SK-N-SH treated with all-trans-retinoic acid at 6 μM for 48 hours (cell line): ENCODE results near the gene ADGRG1.

ENCODE experiments used
- ATAC-seq: fragments of 200-7000 bp; cut with Tn5 transposase; 3 replicates; pipeline ENCODE4 v1.9.1; 2020; ENCODE audit warnings: mild to moderate bottlenecking, moderate library complexity
- ARNTL ChIP-seq: fragments of 450-650 bp; formaldehyde crosslinking; IDR thresholded peaks from 2 replicates; pipeline ENCODE4 v1.5.0; 2020; ENCODE audit warnings: low read depth, mild to moderate bottlenecking, moderate library complexity, borderline replicate concordance
- BACH2 ChIP-seq: fragments of 250-450 bp; sonication (Bioruptor Pico); IDR thresholded peaks from 2 replicates; pipeline ENCODE4 v1.9.0; 2021; ENCODE audit warnings: mild to moderate bottlenecking, borderline replicate concordance
- CSDC2 ChIP-seq: fragments of 250-450 bp; sonication (Bioruptor Pico); IDR thresholded peaks from 2 replicates; pipeline ENCODE4 v1.5.0; 2020; ENCODE audit warnings: mild to moderate bottlenecking, moderate library complexity
- ESRRG ChIP-seq: fragments of 250-450 bp; sonication (Bioruptor Pico); IDR thresholded peaks from 2 replicates; pipeline ENCODE4 v1.6.1; 2021; ENCODE audit warnings: mild to moderate bottlenecking
- GLIS3 ChIP-seq: fragments of 250-450 bp; sonication (Bioruptor Pico); IDR thresholded peaks from 2 replicates; pipeline ENCODE4 v1.5.0; 2020; ENCODE audit warnings: mild to moderate bottlenecking, moderate library complexity
- ISL1 ChIP-seq: fragments of 250-450 bp; sonication (Bioruptor Pico); IDR thresholded peaks from 2 replicates; pipeline ENCODE4 v2.1.2; 2022; ENCODE audit warnings: mild to moderate bottlenecking, moderate library complexity
- OSR1 ChIP-seq: fragments of 250-450 bp; sonication (Bioruptor Pico); IDR thresholded peaks from 2 replicates; pipeline ENCODE4 v1.8.0; 2022; ENCODE audit warnings: moderate library complexity, mild to moderate bottlenecking, inconsistent platforms
- PPARA ChIP-seq: fragments of 250-450 bp; sonication (Bioruptor Pico); IDR thresholded peaks from 2 replicates; pipeline ENCODE4 v1.5.0; 2020; ENCODE audit warnings: mild to moderate bottlenecking, borderline replicate concordance
- RARB ChIP-seq: fragments of 250-450 bp; sonication (Bioruptor Pico); IDR thresholded peaks from 2 replicates; pipeline ENCODE4 v1.8.0; 2021; ENCODE audit warnings: mild to moderate bottlenecking, moderate library complexity
- SNAI2 ChIP-seq: fragments of 250-450 bp; sonication (Bioruptor Pico); IDR thresholded peaks from 2 replicates; pipeline ENCODE4 v1.5.0; 2020; ENCODE audit warnings: mild to moderate bottlenecking, moderate library complexity
- TOX ChIP-seq: fragments of 250-450 bp; sonication (Bioruptor Pico); IDR thresholded peaks from 2 replicates; pipeline ENCODE4 v1.8.0; 2021; ENCODE audit warnings: mild to moderate bottlenecking, moderate library complexity, borderline replicate concordance
- ZC3H10 ChIP-seq: fragments of 250-450 bp; sonication (Bioruptor Pico); IDR thresholded peaks from 2 replicates; pipeline ENCODE4 v1.5.1; 2021; ENCODE audit warnings: mild to moderate bottlenecking, moderate library complexity
- ZFP3 ChIP-seq: fragments of 250-450 bp; sonication (Bioruptor Pico); IDR thresholded peaks from 2 replicates; pipeline ENCODE4 v1.5.0; 2020; ENCODE audit warnings: mild to moderate bottlenecking, moderate library complexity
- ZFP30 ChIP-seq: fragments of 450-650 bp; formaldehyde crosslinking; IDR thresholded peaks from 2 replicates; pipeline ENCODE4 v1.5.0; 2022; ENCODE audit warnings: mild to moderate bottlenecking, moderate library complexity
- ZNF70 ChIP-seq: fragments of 450-650 bp; formaldehyde crosslinking; IDR thresholded peaks from 2 replicates; pipeline ENCODE4 v1.5.0; 2020; ENCODE audit warnings: mild to moderate bottlenecking, moderate library complexity
- ZNF8 ChIP-seq: fragments of 450-650 bp; formaldehyde crosslinking; IDR thresholded peaks from 2 replicates; pipeline ENCODE4 v1.5.0; 2020; ENCODE audit warnings: mild to moderate bottlenecking, moderate library complexity
- TF ChIP-seq, protein P1 (sequence below): fragments of 250-450 bp; sonication (Bioruptor Pico); IDR thresholded peaks from 2 replicates; pipeline ENCODE4 v1.5.0; 2020; ENCODE audit warnings: mild to moderate bottlenecking, moderate library complexity
- TF ChIP-seq, protein P2 (sequence below): fragments of 250-450 bp; sonication (Bioruptor Pico); IDR thresholded peaks from 2 replicates; pipeline ENCODE4 v1.8.0; 2020; ENCODE audit warnings: mild to moderate bottlenecking, moderate library complexity, borderline replicate concordance
- TF ChIP-seq, protein P3 (sequence below): fragments of 250-450 bp; sonication (Bioruptor Pico); IDR thresholded peaks from 2 replicates; pipeline ENCODE4 v1.8.0; 2021; ENCODE audit warnings: low read depth, mild to moderate bottlenecking, moderate library complexity, borderline replicate concordance
- TF ChIP-seq, protein P4 (sequence below): fragments of 250-450 bp; sonication (Bioruptor Pico); IDR thresholded peaks from 2 replicates; pipeline ENCODE4 v1.5.1; 2021; ENCODE audit warnings: mild to moderate bottlenecking, moderate library complexity
- TF ChIP-seq, protein P5 (sequence below): fragments of 250-450 bp; sonication (Bioruptor Pico); IDR thresholded peaks from 2 replicates; pipeline ENCODE4 v1.5.1; 2020; ENCODE audit warnings: low read depth, mild to moderate bottlenecking, moderate library complexity

ADGRG1 gene

DNA sequence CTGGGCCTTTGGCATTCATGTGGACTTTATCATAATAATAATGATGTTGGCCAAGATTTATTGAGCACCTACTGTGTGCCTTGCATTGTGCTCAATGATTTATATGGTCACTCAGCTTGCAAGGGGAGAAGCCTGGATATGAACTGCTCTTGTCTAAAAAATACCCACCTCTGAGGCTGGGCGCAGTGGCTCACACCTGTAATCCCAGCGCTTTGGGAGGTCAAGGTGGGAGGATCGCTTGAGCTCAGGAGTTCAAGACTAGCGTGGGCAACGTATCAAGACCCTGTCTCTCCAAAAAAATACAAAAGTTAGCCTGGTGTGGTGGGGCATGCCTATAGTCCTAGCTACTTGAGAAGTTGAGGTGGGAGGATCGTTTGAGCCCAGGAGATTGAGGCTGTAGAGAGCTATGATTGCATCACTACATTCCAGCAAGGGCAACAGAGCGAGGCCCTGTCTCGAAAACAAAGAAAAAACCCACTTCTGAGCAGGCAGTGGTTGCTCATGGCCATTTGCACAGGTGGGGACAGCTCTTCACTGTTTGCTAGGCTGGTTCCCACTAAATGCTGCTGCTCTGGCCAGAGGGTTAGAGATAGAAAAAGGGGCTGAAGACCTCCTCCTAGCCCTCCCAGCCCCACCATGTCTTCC lies 4.3 kb upstream of the ADGRG1 start:
- no peak for TF ChIP-seq ZNF70
- TF ChIP-seq GLIS3 (CRISPR knock-in tag) = no peak
- no peak for TF ChIP-seq CSDC2
- TF ChIP-seq ZFP3 (CRISPR knock-in tag) = no peak
- no peak for TF ChIP-seq ZFP30
- TF ChIP-seq ESRRG = no peak
- no peak for TF ChIP-seq ISL1 (CRISPR knock-in tag)
- ATAC-seq = no peak

DNA sequence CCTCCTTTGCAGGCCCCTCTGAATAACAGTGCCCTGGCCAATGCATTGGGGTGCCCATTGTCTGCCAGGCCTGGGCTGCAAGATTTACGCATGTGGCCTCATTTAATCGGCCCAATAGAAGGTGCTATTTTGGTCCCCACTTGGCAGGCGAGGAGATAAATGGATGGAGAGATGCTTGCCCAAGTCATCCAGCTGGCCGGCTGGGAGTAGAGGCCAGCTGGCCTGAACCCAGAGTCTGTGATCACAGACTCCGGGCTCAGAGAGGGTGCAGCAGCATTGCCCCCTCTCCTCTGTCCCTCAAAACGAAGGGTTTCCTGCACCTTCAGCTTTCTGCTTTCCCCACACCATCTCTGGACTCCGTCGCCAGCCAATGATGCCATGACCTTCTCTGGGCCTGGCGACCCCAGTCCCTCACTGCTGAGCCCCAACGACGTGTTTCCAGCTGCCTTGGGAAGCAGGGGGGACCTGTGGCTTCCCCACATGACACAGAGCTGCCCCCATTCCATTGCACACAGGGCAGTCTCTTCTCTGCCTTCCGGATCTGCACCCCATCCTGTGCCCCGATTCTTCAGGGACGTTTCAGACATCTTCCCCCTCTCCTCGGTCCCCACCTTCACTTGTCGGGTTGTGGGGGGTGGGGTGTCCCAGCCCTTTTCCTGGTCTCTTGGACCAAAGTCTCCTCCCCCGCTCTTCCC lies 3.5 kb upstream of the ADGRG1 start:
- no peak for ATAC-seq
- no peak for TF ChIP-seq ZNF8 (CRISPR knock-in tag)
- TF ChIP-seq ZNF70 = no peak
- TF ChIP-seq, protein P1, sequence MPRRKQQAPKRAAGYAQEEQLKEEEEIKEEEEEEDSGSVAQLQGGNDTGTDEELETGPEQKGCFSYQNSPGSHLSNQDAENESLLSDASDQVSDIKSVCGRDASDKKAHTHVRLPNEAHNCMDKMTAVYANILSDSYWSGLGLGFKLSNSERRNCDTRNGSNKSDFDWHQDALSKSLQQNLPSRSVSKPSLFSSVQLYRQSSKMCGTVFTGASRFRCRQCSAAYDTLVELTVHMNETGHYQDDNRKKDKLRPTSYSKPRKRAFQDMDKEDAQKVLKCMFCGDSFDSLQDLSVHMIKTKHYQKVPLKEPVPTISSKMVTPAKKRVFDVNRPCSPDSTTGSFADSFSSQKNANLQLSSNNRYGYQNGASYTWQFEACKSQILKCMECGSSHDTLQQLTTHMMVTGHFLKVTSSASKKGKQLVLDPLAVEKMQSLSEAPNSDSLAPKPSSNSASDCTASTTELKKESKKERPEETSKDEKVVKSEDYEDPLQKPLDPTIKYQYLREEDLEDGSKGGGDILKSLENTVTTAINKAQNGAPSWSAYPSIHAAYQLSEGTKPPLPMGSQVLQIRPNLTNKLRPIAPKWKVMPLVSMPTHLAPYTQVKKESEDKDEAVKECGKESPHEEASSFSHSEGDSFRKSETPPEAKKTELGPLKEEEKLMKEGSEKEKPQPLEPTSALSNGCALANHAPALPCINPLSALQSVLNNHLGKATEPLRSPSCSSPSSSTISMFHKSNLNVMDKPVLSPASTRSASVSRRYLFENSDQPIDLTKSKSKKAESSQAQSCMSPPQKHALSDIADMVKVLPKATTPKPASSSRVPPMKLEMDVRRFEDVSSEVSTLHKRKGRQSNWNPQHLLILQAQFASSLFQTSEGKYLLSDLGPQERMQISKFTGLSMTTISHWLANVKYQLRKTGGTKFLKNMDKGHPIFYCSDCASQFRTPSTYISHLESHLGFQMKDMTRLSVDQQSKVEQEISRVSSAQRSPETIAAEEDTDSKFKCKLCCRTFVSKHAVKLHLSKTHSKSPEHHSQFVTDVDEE (CRISPR knock-in tag) = no peak
- TF ChIP-seq, protein P2, sequence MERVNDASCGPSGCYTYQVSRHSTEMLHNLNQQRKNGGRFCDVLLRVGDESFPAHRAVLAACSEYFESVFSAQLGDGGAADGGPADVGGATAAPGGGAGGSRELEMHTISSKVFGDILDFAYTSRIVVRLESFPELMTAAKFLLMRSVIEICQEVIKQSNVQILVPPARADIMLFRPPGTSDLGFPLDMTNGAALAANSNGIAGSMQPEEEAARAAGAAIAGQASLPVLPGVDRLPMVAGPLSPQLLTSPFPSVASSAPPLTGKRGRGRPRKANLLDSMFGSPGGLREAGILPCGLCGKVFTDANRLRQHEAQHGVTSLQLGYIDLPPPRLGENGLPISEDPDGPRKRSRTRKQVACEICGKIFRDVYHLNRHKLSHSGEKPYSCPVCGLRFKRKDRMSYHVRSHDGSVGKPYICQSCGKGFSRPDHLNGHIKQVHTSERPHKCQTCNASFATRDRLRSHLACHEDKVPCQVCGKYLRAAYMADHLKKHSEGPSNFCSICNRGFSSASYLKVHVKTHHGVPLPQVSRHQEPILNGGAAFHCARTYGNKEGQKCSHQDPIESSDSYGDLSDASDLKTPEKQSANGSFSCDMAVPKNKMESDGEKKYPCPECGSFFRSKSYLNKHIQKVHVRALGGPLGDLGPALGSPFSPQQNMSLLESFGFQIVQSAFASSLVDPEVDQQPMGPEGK (CRISPR knock-in tag) = no peak
- no peak for TF ChIP-seq TOX (CRISPR knock-in tag)
- TF ChIP-seq SNAI2 = no peak
- no peak for TF ChIP-seq ISL1 (CRISPR knock-in tag)
- TF ChIP-seq GLIS3 (CRISPR knock-in tag) = no peak
- no peak for TF ChIP-seq ESRRG
- TF ChIP-seq, protein P3, sequence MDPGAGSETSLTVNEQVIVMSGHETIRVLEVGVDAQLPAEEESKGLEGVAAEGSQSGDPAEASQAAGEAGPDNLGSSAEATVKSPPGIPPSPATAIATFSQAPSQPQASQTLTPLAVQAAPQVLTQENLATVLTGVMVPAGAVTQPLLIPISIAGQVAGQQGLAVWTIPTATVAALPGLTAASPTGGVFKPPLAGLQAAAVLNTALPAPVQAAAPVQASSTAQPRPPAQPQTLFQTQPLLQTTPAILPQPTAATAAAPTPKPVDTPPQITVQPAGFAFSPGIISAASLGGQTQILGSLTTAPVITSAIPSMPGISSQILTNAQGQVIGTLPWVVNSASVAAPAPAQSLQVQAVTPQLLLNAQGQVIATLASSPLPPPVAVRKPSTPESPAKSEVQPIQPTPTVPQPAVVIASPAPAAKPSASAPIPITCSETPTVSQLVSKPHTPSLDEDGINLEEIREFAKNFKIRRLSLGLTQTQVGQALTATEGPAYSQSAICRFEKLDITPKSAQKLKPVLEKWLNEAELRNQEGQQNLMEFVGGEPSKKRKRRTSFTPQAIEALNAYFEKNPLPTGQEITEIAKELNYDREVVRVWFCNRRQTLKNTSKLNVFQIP (CRISPR knock-in tag) = no peak
- no peak for TF ChIP-seq ARNTL (CRISPR knock-in tag)
- TF ChIP-seq ZC3H10 (CRISPR knock-in tag) = no peak
- TF ChIP-seq ZFP3 (CRISPR knock-in tag) = no peak
- TF ChIP-seq, protein P4, sequence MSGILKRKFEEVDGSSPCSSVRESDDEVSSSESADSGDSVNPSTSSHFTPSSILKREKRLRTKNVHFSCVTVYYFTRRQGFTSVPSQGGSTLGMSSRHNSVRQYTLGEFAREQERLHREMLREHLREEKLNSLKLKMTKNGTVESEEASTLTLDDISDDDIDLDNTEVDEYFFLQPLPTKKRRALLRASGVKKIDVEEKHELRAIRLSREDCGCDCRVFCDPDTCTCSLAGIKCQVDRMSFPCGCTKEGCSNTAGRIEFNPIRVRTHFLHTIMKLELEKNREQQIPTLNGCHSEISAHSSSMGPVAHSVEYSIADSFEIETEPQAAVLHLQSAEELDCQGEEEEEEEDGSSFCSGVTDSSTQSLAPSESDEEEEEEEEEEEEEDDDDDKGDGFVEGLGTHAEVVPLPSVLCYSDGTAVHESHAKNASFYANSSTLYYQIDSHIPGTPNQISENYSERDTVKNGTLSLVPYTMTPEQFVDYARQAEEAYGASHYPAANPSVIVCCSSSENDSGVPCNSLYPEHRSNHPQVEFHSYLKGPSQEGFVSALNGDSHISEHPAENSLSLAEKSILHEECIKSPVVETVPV (CRISPR knock-in tag) = no peak
- TF ChIP-seq OSR1 (CRISPR knock-in tag) = no peak
- TF ChIP-seq, protein P5, sequence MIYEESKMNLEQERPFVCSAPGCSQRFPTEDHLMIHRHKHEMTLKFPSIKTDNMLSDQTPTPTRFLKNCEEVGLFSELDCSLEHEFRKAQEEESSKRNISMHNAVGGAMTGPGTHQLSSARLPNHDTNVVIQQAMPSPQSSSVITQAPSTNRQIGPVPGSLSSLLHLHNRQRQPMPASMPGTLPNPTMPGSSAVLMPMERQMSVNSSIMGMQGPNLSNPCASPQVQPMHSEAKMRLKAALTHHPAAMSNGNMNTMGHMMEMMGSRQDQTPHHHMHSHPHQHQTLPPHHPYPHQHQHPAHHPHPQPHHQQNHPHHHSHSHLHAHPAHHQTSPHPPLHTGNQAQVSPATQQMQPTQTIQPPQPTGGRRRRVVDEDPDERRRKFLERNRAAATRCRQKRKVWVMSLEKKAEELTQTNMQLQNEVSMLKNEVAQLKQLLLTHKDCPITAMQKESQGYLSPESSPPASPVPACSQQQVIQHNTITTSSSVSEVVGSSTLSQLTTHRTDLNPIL (CRISPR knock-in tag) = no peak
- TF ChIP-seq, all 23 proteins: peak for 0

DNA sequence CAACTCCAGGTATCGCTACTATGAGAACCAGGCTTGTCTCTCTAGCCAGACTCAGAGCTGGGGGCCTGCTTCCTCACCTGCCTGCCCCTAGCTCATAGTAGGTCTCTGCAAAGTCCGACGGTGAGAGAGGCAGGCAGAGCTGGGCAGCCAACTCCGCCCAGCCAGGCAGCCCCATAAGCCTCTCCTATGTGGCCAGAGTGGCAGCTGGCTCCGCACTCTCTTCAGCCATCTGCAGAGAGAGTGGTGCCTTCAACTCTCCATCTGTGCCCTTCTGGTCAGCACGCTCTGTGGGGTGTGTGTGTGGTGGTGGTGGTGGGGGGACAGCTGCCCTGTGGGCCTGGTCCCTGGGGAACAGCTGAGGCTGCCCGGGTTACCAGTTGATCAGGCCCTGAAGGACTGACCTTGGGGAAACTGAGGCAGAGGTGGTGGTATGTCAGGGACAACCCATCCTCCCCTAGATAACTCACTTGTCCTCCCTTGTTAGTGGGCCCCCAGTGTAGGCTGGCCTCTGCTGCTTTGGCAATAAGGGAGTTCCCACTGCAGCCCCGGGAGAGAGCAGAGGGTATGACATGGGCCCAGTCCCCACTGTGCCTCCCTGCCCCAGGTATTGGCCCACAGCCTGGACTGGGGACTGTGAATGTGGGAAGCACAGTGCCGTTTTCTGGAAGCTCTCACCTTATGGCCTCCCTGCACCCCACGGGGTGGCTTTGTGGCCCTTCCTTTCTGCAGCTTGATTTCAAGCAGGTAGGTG lies 1.8 kb upstream of the ADGRG1 start:
- no peak for ATAC-seq
- TF ChIP-seq ZNF8 (CRISPR knock-in tag) (no peak), ESRRG (no peak), ZFP30 (no peak), ISL1 (CRISPR knock-in tag) (no peak), PPARA (CRISPR knock-in tag) (no peak), RARB (no peak), TOX (CRISPR knock-in tag) (no peak), BACH2 (CRISPR knock-in tag) (no peak)
- TF ChIP-seq, protein P5 (CRISPR knock-in tag) = no peak
- TF ChIP-seq, protein P4 (CRISPR knock-in tag) = no peak
- TF ChIP-seq, protein P3 (CRISPR knock-in tag) = no peak
